ENCODE measurements around the gene KIAA0753. TPM values are rescaled to one million over a fixed set of nuclear protein-coding genes. Genes with fewer than 3 reads are reported as not detected.
"Not testable (repeated sequence)": the region's sequence is repeated elsewhere in the genome, so short reads cannot be mapped to it uniquely, and the experiment has no call there.

KIAA0753 gene
- total and polyA plus RNA-seq, 8 donors = 3.8 to 138 (median 17.6) TPM

DNA sequence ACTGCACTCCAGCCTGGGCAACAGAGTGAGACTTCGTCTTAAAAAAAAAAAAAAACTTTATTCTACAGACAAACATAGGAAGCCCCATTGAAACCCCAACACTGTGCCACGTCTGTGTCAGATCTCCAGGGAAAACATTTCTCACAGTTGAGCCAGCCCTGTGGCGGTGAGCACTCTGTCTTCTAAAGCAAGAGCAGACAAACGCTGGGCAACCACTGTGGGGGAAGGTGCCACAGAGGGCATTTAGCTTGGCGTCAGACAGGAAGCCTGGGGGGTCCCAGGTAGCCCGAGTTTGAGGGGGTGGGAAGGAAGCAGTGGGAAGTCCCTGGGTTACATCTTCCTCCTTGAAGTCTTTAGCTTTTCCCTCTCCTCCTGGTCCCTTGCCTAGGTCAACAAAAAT is 27.0 kb upstream of the KIAA0753 start:
- Histone ChIP-seq H3K9me3 (no peaks in the 10 kb centered on the region), H3K4me3 (no peak overlapping the region), H3K4me1 (peaks cover 0 to 7% (median 1%) of the 10 kb centered on the region in 4 donors), H3K27me3 (peaks cover 0 to 40% (median 0%) of the 10 kb centered on the region in 3 donors), H3K36me3 (no peaks in the 10 kb centered on the region), H3K27ac (no peak overlapping the region)
- DNase-seq = no peak
- intact Hi-C loops (cut with DNase I; ENCODE audit: low total_unique reads) = loop anchor here (10.0 kb wide), 2 partner anchors 177 to 337 kb away; no protein-coding TSS in a partner anchor
- 59 to 76% (median 71%) methylated on average over 6 of the region's 6 CpGs for WGBS, 5 donors
- no peak for TF ChIP-seq EP300 (IDR thresholded peaks at IDR 0.05)
- TF ChIP-seq, protein P1, sequence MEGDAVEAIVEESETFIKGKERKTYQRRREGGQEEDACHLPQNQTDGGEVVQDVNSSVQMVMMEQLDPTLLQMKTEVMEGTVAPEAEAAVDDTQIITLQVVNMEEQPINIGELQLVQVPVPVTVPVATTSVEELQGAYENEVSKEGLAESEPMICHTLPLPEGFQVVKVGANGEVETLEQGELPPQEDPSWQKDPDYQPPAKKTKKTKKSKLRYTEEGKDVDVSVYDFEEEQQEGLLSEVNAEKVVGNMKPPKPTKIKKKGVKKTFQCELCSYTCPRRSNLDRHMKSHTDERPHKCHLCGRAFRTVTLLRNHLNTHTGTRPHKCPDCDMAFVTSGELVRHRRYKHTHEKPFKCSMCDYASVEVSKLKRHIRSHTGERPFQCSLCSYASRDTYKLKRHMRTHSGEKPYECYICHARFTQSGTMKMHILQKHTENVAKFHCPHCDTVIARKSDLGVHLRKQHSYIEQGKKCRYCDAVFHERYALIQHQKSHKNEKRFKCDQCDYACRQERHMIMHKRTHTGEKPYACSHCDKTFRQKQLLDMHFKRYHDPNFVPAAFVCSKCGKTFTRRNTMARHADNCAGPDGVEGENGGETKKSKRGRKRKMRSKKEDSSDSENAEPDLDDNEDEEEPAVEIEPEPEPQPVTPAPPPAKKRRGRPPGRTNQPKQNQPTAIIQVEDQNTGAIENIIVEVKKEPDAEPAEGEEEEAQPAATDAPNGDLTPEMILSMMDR (IDR thresholded peaks at IDR 0.05) = no peak
- no peak for TF ChIP-seq POLR2AphosphoS5 (IDR thresholded peaks at IDR 0.05)
- no peak for TF ChIP-seq POLR2A (IDR thresholded peaks at IDR 0.05)

DNA sequence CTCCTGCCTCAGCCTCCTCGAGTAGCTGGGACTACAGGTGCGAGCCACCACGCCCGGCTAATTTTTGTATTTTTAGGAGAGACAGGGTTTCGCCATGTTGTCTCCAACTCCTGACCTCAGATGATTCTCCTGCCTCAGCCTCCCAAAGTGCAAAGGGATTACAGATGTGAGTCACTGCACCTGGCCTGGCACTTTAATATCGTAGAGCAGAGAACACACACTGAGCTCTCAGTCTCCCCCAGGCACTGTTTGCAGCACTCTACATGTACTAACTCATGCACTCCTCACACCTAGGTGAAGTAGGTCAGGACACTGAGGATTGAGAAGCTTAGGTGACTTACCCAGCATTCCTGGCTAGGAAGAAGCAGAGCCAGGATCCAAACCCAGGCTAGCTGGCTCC is 26.0 kb upstream of the KIAA0753 start:
- WGBS, 5 donors = 88 to 100% (median 93%) methylated on average over 6 of the region's 6 CpGs
- Histone ChIP-seq H3K27me3 (peaks cover 0 to 38% (median 0%) of the 10 kb centered on the region in 3 donors), H3K36me3 (no peaks in the 10 kb centered on the region), H3K9me3 (no peaks in the 10 kb centered on the region), H3K27ac (no peak overlapping the region), H3K4me3 (no peak overlapping the region), H3K4me1 (peaks cover 0 to 7% (median 1%) of the 10 kb centered on the region in 4 donors)
- no peak for DNase-seq
- TF ChIP-seq POLR2A (IDR thresholded peaks at IDR 0.05) (no peak), EP300 (IDR thresholded peaks at IDR 0.05) (no peak), POLR2AphosphoS5 (IDR thresholded peaks at IDR 0.05) (no peak)
- TF ChIP-seq, protein P1 (IDR thresholded peaks at IDR 0.05) = no peak
- intact Hi-C loops (cut with DNase I; ENCODE audit: low total_unique reads) = loop anchor here (10.0 kb wide), 2 partner anchors 178 to 338 kb away; no protein-coding TSS in a partner anchor

DNA sequence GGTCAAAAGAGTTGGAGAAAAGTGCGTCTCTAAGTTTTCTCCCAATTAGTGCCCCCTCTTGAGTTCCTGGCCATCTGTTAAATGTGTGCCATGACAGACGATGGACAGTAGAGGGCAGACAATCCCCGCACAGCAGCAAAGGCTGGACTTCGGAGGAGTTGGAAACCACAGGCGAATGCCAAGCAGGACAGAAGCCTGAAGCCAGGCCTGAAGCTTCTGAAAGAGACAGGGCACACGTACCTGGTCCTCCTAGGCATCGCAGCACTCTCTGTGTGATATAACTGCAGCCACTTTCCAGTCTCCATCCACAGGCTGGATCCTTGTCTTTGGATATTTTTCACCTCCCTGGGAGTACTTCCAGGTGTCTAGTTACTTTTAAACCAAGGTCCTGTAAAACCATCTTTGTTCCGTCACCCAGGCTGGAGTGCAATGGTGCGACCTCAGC is 25.6 kb upstream of the KIAA0753 start:
- TF ChIP-seq EP300 (IDR thresholded peaks at IDR 0.05) = no peak
- TF ChIP-seq, protein P1 (IDR thresholded peaks at IDR 0.05) = peak in 5 of 7 experiments; percentile 82 to 88 (median 82)
- TF ChIP-seq POLR2A (IDR thresholded peaks at IDR 0.05) = no peak
- TF ChIP-seq POLR2AphosphoS5 (IDR thresholded peaks at IDR 0.05) = peak in 1 of 3 donors; percentile 50
- peaks cover 0 to 33% (median 0%) of the 10 kb centered on the region in 3 donors for H3K27me3 ChIP-seq
- no peak overlapping the region for H3K4me3 ChIP-seq
- peaks cover 0 to 7% (median 1%) of the 10 kb centered on the region in 4 donors for H3K4me1 ChIP-seq
- H3K27ac ChIP-seq = no peak overlapping the region
- intact Hi-C loops (cut with DNase I; ENCODE audit: low total_unique reads) = loop anchor here (10.0 kb wide), 2 partner anchors 179 to 339 kb away; no protein-coding TSS in a partner anchor
- WGBS, 5 donors = 11 to 18% (median 16%) methylated on average over 9 of the region's 9 CpGs
- H3K9me3 ChIP-seq = no peaks in the 10 kb centered on the region
- DNase-seq = peak; percentile 76 to 92
- H3K36me3 ChIP-seq = no peaks in the 10 kb centered on the region

DNA sequence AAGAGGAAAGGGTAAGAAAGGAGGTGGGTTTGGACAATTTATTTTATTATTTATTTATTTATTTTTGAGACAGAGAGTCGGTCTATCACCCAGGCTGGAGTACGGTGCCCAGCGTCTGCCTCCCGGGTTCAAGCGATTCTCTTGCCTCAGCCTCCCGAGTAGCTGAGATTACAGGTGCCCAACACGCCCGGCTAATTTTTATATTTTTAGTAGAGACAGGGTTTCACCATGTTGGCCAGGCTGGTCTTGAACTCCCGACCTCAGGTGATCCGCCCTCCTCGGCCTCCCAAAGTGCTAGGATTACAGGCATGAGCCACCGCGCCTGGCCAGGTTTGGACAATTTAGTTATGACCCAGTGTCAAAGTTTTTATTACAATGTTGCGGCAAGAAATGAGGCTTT is 22.7 kb upstream of the KIAA0753 start:
- not testable (repeated sequence) for H3K36me3 ChIP-seq, H3K4me1 ChIP-seq, H3K4me3 ChIP-seq, DNase-seq, H3K27ac ChIP-seq, H3K9me3 ChIP-seq
- 91 to 95% (median 92%) methylated on average over 14 of the region's 14 CpGs for WGBS, 5 donors
- intact Hi-C loops (cut with DNase I; ENCODE audit: low total_unique reads) = loop anchor here (10.0 kb wide), 2 partner anchors 182 to 342 kb away; no protein-coding TSS in a partner anchor
- H3K27me3 ChIP-seq = peaks cover 0 to 27% (median under 1%) of the 10 kb centered on the region in 3 donors

DNA sequence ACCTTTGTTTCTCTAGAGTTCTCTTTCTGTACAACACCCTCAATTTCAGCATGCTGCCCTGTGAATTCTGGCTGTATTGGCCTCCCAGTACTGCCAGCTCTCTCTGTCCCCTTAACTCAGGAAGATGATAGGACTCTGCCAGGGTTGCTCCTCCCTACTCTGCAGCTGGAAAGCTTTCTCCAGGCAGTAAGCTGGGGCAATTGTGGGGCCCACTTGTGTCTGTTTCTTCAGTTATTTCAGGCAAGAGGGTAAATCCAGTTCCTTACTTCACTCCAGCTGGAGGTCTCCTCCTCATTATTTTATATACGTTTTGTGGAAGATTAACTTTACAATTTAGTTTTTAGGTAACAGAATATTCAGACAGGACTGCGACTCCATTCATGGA is 20.9 kb upstream of the KIAA0753 start:
- Histone ChIP-seq H3K4me1 (peaks cover 0 to 12% (median 5%) of the 10 kb centered on the region in 4 donors), H3K4me3 (no peak overlapping the region), H3K36me3 (no peaks in the 10 kb centered on the region), H3K9me3 (no peaks in the 10 kb centered on the region), H3K27me3 (peaks cover 0 to 36% (median 12%) of the 10 kb centered on the region in 3 donors), H3K27ac (no peak overlapping the region)
- intact Hi-C loops (cut with DNase I; ENCODE audit: low total_unique reads) = loop anchor here (10.0 kb wide), 2 partner anchors 183 to 343 kb away; no protein-coding TSS in a partner anchor
- no peak for TF ChIP-seq POLR2AphosphoS5 (IDR thresholded peaks at IDR 0.05)
- TF ChIP-seq EP300 (IDR thresholded peaks at IDR 0.05) = no peak
- TF ChIP-seq POLR2A (IDR thresholded peaks at IDR 0.05) = no peak
- TF ChIP-seq, protein P1 (IDR thresholded peaks at IDR 0.05) = no peak
- 71 to 87% (median 83%) methylated on average over 2 of the region's 2 CpGs for WGBS, 5 donors
- no peak for DNase-seq
